HAP-1 (cell line): ENCODE results near the gene ZNF513.
"Not testable (repeated sequence)": the region's sequence is repeated elsewhere in the genome, so short reads cannot be mapped to it uniquely, and the experiment has no call there.

ENCODE experiments used
- DNase-seq, 2 experiments: peaks; one replicate each; pipeline ENCODE4 v3.0.0-alpha.2; 2016 to 2020; ENCODE audit warnings: low spot score in 2 of 2
- H3K27me3 ChIP-seq: fragments of 250-450 bp; sonication (Bioruptor Pico); 2 replicates; pipeline ENCODE4 v1.5.1; 2020; ENCODE audit warnings: low read depth, mild to moderate bottlenecking, moderate library complexity
- H3K36me3 ChIP-seq: fragments of 250-450 bp; sonication (Bioruptor Pico); replicated peaks from 2 replicates; pipeline ENCODE4 v1.5.1; 2020; ENCODE audit warnings: mild to moderate bottlenecking
- H3K4me1 ChIP-seq: fragments of 250-450 bp; sonication (Bioruptor Pico); 2 replicates; pipeline ENCODE4 v1.5.1; 2020; ENCODE audit warnings: mild to moderate bottlenecking
- H3K4me3 ChIP-seq: fragments of 250-450 bp; sonication (Bioruptor Pico); 2 replicates; pipeline ENCODE4 v1.5.1; 2020; ENCODE audit warnings: mild to moderate bottlenecking, moderate library complexity
- H3K9me3 ChIP-seq: fragments of 250-450 bp; sonication (Bioruptor Pico); 2 replicates; pipeline ENCODE4 v1.5.1; 2020; ENCODE audit warnings: mild to moderate bottlenecking, moderate library complexity
- in situ Hi-C: fragments of 300-500 bp; cut with MboI; formaldehyde crosslinking; loops from 3 replicates; pipeline ENCODE4 v1.14.3; 2020; ENCODE audit warnings: low sequenced_read_pairs, inconsistent platforms, mixed read lengths

Gene ZNF513

GRCh38 chr2:27353762-27354596 is 26.6 kb downstream of the ZNF513 start:
- H3K4me1 ChIP-seq: peaks cover 17% of the 10 kb centered on the region
- H3K9me3 ChIP-seq: no peaks in the 10 kb centered on the region
- no peak for DNase-seq
- 0 out of 2 replicates have a peak, but pooled peaks cover 14% of the 10 kb centered on the region for H3K36me3 ChIP-seq
- no peak overlapping the region for H3K4me3 ChIP-seq
- in situ Hi-C loops: no loop called here
- H3K27me3 ChIP-seq: no peaks in the 10 kb centered on the region

- H3K9me3 ChIP-seq, H3K27me3 ChIP-seq, H3K4me3 ChIP-seq, in situ Hi-C loops, DNase-seq: not testable (repeated sequence)
- 0 out of 2 replicates have a peak, but pooled peaks cover 14% of the 10 kb centered on the region for H3K36me3 ChIP-seq
- H3K4me1 ChIP-seq: peaks cover 17% of the 10 kb centered on the region
Observed at GRCh38 chr2:27353386-27353761, 27.2 kb downstream of the ZNF513 start.

- H3K4me1 ChIP-seq: peaks cover 17% of the 10 kb centered on the region
- in situ Hi-C loops: no loop called here
- H3K36me3 ChIP-seq: peaks cover 14% of the 10 kb centered on the region; the same call in 1 of the 2 replicates
- no peak for DNase-seq
- H3K9me3 ChIP-seq: no peaks in the 10 kb centered on the region
- no peak overlapping the region for H3K4me3 ChIP-seq
- H3K27me3 ChIP-seq: no peaks in the 10 kb centered on the region
Observed at GRCh38 chr2:27351802-27352598, 28.5 kb downstream of the ZNF513 start.

GRCh38 chr2:27350106-27350693 is 30.3 kb downstream of the ZNF513 start:
- no peak for DNase-seq
- Histone ChIP-seq H3K4me1 (peaks cover 17% of the 10 kb centered on the region), H3K4me3 (no peak overlapping the region), H3K27me3 (no peaks in the 10 kb centered on the region), H3K36me3 (peaks cover 11% of the 10 kb centered on the region; the same call in 1 of the 2 replicates), H3K9me3 (no peaks in the 10 kb centered on the region)
- in situ Hi-C loops: no loop called here

GRCh38 chr2:27347641-27348040 is 32.9 kb downstream of the ZNF513 start:
- no peak for DNase-seq
- no peak overlapping the region for H3K4me3 ChIP-seq
- in situ Hi-C loops: no loop called here
- no peaks in the 10 kb centered on the region for H3K27me3 ChIP-seq
- H3K36me3 ChIP-seq: peaks cover 25% of the 10 kb centered on the region
- no peaks in the 10 kb centered on the region for H3K9me3 ChIP-seq
- peaks cover under 1% of the 10 kb centered on the region; the same call in 1 of the 2 replicates for H3K4me1 ChIP-seq

GRCh38 chr2:27336173-27336572 is 44.4 kb downstream of the ZNF513 start:
- H3K36me3 ChIP-seq: peaks cover 72% of the 10 kb centered on the region

GRCh38 chr2:27335311-27335710 is 45.2 kb downstream of the ZNF513 start:
- H3K36me3 ChIP-seq: peaks cover 72% of the 10 kb centered on the region
- H3K4me1 ChIP-seq: no peaks in the 10 kb centered on the region
- in situ Hi-C loops: no loop called here
- no peak overlapping the region for H3K4me3 ChIP-seq
- no peak for DNase-seq
- H3K9me3 ChIP-seq: no peaks in the 10 kb centered on the region
- H3K27me3 ChIP-seq: no peaks in the 10 kb centered on the region

More at GRCh38 chr2:27336173-27336572, 44.4 kb downstream of the ZNF513 start:
- Histone ChIP-seq H3K4me1 (no peaks in the 10 kb centered on the region), H3K4me3 (no peak overlapping the region), H3K27me3 (no peaks in the 10 kb centered on the region), H3K9me3 (no peaks in the 10 kb centered on the region)
- DNase-seq: no peak
- in situ Hi-C loops: no loop called here
